Hepatic stellate cell (primary cell): ENCODE results near the gene CDCP1.
A peak's percentile ranks its signal among the peaks of the same experiment; 100 is the strongest.
"Not testable (repeated sequence)": the region's sequence is repeated elsewhere in the genome, so short reads cannot be mapped to it uniquely, and the experiment has no call there.

Source experiments
- DNase-seq: peaks from one replicate; pipeline ENCODE4 v3.0.0; 2011; ENCODE audit warnings: low spot score

CDCP1 gene

DNA sequence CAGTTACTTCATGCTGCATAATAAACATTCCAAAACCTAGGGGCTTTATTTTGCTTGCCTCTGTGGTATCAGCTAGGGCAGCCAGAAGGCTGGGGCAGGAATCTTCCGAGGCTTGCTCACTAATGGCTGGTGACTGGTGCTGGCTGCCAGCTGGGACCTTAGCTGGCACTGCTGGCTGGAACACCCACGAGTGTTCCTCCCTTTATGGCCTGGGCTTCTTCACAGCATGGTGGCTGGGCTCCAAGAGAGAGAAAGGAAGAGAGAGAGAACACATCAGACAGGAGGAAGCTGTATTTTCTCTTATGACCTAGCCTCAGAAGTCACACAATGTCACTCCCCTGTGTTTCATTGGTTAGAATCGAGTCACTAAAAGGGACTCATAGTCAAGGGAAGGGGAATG is 23.9 kb upstream of the CDCP1 start:
- DNase-seq: no peak

DNA sequence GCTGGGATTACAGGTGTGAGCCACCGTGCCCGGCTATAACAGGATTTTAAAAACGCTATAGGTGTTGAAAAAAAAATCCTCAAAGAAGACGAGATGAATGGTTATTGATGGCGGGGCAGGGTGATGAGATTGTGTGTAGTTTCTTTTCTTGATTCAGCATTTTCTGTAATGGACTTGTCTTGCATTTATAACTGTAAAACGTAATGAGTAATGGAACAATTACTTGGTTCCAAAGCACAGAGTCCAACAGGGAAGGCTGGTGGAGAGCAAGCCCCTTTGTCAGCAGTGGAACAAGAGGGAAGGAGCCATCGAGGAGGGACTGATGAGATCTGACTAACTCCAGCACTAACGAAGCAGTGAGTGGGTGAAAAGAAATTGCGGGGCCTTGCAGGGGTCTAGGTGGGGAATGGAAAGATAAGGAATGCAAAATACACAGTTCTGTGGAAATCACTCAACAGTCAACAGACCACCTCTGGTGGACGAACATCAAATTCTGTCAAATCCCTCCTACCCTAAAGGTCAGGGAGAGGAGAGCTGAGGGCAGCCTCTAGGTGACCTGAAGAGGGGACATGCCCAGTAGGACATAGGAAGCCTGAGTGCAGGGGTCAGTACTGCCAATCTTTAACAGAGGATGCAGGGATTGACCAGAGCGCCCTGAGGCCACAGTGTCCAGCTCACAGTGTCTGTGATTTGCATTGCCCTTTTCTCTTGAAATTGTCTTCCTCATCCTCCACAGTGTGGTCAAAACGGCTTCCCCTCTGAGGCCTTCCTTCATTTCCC is 23.1 kb upstream of the CDCP1 start:
- no peak for DNase-seq

DNA sequence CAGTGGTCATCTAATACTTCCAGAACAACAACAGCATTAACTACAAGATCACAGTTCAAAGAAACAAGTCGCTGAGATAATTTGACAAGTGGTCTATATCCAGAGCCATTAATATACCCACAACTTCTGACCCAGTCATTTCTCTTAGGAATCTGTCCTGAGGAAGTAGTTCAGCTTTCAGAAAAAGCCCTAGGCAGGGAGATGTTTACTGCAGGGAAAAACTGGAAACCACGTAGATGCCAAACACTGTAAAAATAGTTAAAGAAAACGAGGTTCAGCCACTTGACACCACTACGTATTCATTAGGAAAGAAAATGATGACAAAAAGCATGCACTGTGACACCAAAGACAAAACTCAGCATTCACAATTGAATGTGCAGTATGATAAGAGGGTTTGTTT is 22.3 kb upstream of the CDCP1 start:
- DNase-seq: no peak

DNA sequence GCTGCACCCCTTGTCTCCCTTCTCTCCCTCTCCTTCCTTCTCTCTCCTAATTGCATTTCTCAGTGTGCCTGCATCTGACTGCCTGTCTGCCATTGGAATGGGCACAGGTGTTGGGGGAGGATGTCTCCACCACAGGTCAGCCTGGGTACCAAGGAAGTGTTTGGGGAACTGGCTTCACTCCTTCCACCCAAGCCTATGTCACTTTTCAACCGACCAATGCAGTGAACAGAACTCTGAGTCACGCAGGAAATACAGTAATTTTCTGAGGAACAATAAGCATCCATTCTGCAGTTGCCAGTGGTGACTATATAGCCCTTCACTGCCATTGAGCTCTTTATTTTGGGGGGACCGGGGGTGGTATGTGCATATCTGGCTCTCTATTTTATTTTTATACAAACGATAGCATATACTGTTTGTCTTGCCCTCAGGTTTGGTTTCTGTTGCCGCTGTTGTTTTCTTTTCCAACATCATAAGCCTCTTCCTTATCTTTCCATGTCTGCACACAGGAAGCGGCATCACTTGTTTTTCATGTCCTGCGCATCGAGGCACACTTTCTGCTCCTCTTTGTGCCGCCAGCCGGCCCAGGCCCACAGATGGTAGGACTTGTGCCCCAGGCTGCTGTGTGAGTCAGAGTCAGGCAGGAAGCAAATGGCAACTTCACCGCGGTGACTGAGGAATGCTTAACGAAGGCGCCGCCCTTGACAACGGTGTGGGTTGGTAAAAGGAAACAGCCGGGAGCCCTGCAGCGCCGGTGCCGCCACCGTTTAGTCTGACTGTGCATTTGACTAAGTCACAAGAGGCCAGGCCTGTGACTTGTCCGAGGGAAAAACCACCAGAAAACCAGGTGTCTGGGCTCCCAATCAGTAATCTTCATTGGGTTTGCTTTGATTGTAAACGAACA is 21.1 kb upstream of the CDCP1 start:
- DNase-seq: peak; percentile 76

DNA sequence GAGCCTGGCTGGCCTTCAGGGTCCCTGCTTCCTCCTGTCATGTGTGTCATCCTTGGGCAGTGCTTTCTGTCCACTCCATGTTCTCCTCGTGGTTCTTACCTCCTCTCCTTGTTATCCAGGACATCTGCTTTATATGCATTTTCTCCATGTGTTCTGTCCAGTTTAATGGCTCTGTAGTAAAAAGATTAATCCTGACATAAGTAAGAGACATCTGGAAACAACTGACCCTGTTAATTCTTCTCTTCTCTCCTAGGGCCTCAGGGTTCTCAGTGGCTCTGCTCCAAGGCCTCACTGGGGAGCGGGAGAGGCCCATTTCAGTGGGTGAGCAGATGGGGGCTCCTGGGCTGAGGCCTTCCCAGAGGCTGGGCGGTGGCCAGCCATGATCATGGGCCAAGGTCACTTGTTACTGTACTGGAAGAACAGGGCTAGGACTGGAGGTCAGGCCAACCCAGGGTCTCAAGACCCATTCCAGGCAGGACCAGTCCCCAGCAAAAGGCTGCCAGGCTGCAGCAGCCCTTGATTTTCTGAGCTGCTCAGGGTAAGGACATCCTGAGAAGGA is 20.2 kb upstream of the CDCP1 start:
- DNase-seq: no peak

DNA sequence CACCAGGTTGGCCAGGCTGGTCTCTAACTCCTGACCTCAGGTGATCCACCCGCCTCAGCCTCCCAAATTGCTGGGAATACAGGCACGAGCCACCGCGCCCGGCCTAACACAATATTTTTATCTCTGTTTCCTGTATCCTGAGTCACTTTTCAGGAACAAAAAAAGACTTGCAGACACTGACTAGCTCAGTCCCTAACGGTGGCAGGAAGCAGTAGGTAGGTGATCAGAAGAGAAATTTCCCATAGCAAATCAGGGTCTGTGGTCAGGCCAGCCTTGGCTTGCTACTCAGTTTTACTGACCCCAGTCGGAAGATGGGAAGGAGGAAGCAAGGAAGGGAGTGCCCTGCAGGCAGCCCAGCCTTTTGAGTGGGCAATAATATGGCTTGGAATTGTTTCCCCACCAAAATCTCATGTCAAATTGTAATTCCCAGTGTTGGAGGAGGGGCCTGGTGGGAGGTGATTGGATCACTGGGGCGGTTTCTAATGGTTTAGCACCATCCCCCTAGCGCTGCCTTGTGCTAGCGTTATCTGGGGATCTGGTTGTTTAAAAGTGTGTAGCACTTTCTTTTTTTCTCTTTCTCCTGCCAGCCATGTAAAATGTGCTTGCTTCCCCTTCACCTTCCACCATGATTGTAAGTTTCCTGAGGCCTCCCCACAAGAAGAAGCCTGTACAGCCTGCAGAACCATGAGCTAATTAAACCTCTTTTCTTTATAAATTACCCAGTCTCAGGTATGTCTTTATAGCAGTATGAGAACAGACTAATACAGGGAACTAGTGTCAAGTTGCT is 19.5 kb upstream of the CDCP1 start:
- DNase-seq: no peak

DNA sequence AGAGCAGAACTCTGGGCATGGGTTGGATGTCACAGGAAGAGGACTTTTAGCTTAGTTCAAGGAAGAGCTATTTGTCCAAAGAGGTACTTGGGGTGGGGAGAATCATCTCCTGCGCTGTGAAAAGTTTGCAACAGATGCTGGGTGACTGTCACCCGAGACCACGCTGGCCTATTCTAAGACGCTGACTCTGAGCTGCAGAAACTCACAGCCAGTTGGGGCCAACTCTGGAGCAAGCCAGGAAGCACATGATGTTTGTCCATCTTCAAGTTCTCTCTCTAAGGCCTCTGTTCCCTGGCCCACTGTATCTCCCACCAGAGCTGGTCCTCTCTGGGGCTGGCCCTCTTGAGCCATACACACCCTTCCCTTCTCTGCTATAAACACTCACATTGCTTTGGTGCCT is 17.9 kb upstream of the CDCP1 start:
- DNase-seq: no peak

DNA sequence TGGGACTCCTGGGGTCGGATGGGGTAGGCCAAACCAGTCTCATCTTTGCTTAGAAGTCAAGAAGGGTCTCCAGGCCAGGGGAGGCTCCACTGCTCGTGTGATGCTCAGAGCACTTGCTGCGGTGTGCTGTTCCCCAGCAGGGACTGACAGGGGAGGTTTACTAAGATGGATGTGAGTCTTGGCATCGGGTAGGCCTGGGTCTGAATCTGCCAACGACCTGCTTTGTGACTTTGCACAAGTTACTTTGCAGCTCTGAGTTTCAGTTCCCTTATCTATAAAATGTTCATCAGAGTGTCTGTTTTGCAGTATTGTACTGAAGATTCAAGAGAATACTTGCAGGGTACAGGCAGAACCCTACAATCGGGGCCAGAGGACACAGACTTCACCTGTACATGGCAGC is 17.3 kb upstream of the CDCP1 start:
- no peak for DNase-seq

DNA sequence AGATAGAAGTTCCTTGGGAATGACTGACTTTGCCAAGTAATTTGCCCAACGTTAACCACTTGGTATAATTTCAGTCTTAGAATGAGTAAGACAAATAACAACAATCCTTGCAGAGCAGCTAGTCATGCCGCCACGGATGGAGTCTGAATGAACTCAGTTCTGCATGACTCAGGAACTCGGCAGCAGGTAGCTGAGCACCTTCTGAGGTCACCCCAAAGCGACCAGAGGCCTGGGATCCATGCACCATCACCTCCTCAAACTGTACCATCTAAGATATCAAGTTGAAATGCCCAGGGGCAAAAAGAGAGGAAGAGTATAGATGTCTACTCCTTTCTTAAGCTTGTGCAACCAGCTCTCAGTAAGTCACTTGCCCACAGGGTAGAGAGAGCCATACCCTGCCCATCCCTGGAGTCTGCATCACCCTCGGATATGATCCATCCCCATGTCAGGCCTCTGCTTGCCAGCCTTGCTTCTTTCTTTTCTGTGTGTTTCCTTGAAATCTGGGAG is 8.5 kb upstream of the CDCP1 start:
- no peak for DNase-seq

DNA sequence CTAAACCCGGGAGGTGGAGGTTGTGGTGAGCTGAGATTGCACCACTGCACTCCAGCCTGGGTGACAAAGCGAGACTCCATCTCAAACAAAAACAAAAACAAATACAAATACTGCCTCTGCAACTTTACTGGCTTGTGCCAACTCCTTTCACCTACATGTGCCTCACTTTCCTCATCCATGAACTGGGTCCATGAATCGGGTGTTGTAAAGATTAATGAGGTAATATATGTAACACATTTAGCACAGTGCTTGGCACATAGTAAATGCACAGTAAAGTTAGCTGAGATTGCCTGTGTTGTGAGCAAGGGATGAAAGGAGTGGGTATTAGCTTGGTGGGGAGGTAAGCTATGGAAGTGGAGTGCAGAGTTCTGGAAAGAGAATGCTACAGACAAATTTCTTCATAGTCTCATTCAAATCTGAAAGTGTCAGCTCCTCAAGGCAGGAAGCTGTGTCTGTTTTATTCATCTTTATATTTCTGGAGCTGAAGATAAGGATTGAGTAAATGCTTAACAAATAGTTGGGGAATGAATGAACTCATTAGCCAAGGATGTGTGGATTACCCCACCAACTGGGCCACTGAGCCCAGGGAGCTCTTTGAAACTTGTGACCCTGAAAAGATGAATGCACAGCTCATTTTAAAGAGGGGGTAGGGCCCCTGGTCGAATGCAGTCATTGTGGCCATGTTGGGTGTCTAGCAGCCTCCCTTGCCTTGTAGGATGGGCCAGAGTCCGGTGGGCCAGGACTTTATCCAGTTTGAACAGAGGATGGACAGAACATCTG is 7.7 kb upstream of the CDCP1 start:
- DNase-seq: no peak

DNA sequence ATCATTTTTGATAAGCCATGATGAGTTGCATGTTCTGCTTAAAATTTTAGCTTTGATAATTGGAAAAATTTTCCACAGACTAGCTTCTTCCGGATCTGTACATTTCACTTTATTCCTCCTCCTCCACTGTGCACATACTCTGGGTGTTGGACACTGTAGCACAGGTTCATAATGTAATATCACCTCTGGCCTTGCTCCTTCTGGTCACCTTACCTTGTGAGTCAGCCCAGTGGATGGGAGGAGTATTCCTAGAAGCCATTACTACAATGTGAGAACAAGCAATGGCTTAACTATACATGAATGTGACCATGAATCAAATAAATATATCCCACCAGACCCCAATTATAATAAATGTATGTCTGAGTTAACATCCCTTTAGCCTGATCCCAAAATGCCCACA is 6.1 kb upstream of the CDCP1 start:
- DNase-seq: no peak

DNA sequence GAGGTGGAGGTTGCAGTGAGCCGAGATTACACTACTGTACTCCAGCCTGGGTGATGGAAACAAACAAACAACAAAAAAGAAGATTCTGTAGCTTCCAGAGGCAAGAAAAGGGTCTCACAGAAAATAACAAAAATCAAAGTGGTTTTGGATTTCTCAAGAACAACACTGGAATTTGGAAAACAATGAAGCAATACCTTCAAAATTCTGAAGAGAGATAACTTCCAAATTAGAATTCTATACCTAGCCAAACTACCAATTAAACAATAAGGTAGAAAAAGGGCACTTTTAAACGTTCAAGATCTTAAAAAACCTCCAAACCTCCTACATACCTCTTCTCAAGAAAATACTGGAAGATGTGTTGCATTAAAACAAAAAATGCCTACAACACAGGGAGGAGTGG is 4.9 kb upstream of the CDCP1 start:
- no peak for DNase-seq

DNA sequence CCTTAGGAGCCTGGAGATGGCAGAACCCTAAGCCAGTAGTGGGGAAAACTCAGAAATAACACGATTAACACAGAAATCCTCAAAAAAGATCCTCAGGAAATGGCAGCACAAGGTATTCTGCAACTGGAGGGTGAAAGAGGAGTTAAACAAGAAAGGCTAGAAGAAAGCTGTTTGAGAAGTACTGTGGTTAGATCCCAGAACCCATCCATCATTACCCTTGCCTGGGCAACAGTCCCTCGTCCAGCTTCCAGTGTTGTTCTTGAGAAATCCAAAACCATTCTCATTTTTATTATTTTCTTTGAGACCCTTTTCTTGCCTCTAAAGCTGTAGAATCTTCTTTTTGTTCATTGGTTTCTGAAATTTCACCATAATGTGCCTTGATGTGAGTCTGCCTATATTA is 2.7 kb upstream of the CDCP1 start:
- no peak for DNase-seq

DNA sequence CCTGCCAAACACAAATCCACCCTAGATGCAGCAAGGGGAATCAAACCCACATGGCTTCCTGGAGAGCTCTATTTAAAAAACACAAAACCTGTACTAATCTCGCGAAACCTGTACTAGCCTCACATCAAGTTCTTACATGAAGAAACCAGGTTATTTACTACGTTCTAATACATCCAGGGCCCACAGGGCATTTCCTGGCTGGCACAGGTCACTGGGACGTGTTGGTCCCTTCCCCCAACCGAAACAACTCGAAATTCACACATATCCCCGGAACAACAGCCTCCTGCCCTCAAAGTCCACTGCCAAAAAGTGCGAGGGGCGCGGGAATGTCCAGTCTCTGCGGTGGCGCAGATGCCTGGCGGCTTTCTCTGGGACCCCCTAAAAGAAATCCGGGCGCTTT is 955 bp downstream of the CDCP1 start:
- no peak for DNase-seq

DNA sequence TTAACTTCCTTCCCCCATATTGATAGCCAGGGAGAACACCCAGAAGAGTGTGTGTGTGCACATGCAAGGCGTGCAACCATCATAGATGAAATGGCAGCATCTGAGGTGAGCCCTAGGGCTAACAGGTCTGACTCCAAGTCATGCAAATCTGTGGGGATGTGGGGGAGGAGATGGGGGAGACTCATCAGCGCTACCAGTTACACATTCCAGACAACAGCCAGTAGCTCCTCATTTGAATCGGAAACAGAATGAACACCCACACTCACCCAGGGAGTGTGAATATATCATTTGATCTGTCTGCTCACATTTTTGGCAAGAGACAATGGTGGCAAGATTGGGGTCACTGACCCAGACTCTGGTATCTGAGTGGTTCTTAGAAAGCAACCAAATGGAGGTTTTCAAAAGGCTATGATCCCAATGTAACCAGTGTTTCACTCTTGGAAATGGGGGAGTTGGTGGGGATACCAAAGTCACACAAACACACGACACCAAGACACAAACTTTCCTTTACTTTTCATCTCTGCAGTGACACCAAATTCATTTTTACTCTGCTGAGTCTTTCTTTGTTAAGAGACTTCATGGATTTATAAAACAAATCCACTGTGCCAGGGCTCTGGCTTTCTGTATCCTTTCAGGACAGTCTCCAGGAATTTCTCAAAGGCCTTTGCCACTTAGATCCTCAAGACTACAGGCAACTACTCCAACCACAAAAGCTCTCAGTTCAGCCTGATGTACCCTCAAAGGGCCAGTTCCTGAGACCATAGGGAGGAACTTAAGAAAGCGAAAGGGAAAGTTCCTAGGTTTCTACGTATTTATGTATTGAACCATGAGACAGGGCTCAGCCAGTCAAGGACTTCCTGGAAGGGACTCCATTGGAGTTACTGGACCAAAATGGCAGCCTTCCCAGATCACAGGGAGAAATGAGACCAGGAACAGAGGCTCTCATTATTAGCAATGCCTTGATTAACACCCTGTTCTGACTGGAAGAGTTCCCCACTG is 2.2 kb downstream of the CDCP1 start:
- DNase-seq: no peak

DNA sequence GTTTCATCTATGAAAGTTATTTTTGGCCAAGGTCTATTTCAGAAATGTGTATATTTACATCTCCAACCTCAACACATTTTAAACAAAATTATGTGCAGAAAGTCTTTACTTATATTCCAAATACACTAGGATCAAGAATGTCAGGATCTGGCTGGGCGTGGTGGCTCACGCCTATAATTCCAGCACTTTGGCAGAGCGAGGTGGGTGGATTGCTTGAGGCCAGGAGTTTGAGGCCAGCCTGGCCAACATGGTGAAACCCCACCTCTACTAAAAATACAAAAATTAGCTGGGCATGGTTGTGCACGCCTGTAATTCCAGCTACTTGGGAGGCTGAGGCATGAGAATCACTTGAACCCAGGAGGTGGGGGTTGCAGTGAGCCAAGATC is 5.4 kb downstream of the CDCP1 start:
- DNase-seq: not testable (repeated sequence)

DNA sequence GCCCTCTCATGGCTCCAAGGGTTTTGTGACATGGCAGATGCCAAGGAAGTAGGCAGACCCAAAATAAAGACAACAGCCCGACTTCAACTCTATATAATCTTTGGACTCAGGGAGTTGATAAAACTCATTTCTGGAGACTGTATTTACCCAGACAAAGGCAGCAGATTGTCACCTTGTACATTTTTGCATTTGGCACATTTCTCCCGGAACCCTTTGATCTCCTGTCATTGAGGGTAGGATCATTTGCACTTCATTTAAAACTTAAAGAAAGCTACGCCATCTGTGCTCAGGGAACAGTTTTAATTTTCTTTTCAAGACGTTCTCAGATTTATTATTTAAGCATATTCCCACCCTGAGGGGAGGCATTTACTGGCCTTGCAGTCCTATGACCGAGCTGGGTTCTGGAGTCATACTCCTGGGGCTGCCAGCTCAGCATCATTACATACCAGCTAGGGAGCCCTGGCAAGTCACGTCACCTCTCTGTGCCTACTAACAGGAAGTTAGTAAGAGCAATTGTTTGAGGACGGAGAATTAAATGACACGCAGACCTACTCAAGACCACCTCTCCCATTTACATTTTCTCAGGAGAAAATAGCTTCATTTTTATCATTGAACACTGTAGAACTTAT is 5.9 kb downstream of the CDCP1 start:
- no peak for DNase-seq

DNA sequence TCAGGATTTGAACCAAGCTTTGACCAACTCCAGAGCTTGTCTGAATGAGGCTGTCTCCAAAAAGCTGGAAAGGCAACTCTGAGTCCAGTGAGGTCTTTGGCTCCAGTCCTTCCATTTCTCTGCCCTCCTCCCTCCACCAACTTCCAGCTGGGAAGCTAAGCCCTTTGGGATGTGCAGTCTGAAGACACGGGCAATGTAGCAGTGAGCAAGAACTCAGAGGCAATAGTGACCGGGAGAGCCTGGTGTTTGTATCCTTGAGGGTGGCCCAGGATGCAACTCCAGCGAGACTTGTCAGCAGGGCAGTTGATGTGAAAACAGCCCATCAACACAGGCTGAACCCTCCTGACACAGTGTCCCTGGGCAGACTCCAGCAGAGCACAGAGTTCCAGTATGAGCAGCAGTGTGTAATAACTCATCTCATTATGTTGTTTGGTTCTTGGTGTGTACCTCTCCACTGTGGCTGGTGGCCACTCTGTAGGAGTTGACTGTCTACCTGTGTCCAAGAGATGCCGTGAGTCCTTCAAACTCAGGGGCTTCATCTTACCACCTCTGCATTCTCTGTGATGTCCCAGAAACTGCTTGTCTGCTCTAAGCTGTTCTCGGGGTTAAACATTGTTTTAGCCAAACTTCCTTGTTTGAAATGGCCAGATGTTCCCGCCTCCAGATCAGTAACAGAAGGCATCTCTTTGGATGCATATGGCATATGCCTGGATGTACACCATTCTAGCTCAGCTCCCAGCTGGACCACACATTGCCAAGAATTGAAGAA is 6.6 kb downstream of the CDCP1 start:
- no peak for DNase-seq

DNA sequence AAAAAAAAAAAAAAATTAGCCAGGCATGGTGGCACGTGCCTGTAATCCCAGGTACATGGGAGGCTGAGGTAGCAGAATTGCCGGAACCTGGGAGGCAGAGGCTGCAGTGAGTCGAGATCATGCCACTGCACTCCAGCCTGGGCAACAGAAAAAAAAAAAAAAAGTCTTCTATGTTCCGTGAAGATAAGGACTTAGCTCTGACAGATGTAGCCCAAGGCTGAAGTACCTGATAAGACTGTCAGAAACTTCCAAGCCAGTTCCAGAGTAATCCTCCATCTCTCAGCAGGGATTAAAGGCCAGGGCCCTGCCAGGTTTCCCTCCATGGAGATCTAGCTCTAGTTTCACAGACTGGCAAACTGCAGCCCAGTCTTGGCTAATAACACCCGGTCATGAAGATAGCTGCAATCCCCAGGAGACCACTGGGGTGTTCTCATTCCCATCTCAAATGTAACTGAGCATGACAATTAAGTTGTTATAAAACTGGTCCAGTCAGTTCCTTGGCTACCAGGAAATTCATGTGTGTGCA is 8.5 kb downstream of the CDCP1 start:
- no peak for DNase-seq
